Mammary epithelial cell (primary cell): Measurements from ENCODE around the gene SPATA21.

ENCODE experiments used
- CTCF ChIP-seq, 2 donors: IDR thresholded peaks in 1 of 2; conservative IDR thresholded peaks in 1 of 2; 2 replicates each; pipeline ENCODE4 v1.5.1; 2011 to 2012; ENCODE audit warnings: inconsistent platforms in 2 of 2, low read length in 2 of 2, mild to moderate bottlenecking in 2 of 2, control low read depth in 1 of 2, low read depth in 1 of 2; ENCODE audit not compliant: insufficient read depth in 1 of 2; ENCODE audit errors: extremely low read depth in 1 of 2
- EZH2 ChIP-seq: IDR thresholded peaks from 2 replicates; pipeline ENCODE4 v1.6.1; 2012; ENCODE audit warnings: low read length, inconsistent platforms, borderline replicate concordance

- no peak for TF ChIP-seq CTCF (conservative IDR thresholded peaks at IDR 0.05 in 1 of 2, IDR thresholded peaks at IDR 0.05 in 1 of 2; ENCODE audit: extremely low read depth in 1 of 2, insufficient read depth in 1 of 2, low read depth in 1 of 2, low read length in 2 of 2)
- no peak for TF ChIP-seq EZH2
Measured at GRCh38 chr1:16451841-16452528, 14.8 kb upstream of the SPATA21 start.
